ENCODE results near the gene KLHL2.

Gene KLHL2

GRCh38 chr4:165327211-165328100 is 120.1 kb downstream of the KLHL2 start, which contains the start of gene MSMO1 (continued):
- TF ChIP-seq POU6F1 (CRISPR knock-in tag; IDR thresholded peaks at IDR 0.05; ENCODE audit: borderline replicate concordance, low read depth) = no peak

- peak; percentile 0 for ATAC-seq
- TF ChIP-seq ARNTL (CRISPR knock-in tag; IDR thresholded peaks at IDR 0.05; ENCODE audit: borderline replicate concordance, low read depth) (no peak), ZFP3 (CRISPR knock-in tag; IDR thresholded peaks at IDR 0.05) (peak; percentile 97), ZNF8 (CRISPR knock-in tag; IDR thresholded peaks at IDR 0.05) (no peak)
These were observed 120.7 kb downstream of the KLHL2 start for GRCh38 chr4:165328101-165328425.

GRCh38 chr4:165328708-165329107 is 121.3 kb downstream of the KLHL2 start:
- no peak for TF ChIP-seq TOX (CRISPR knock-in tag; IDR thresholded peaks at IDR 0.05; ENCODE audit: borderline replicate concordance)
- no peak for ATAC-seq

GRCh38 chr4:165330071-165330470 is 122.7 kb downstream of the KLHL2 start:
- TF ChIP-seq ISL1 (CRISPR knock-in tag; IDR thresholded peaks at IDR 0.05) (no peak), CSDC2 (CRISPR knock-in tag; IDR thresholded peaks at IDR 0.05) (no peak), ZNF70 (CRISPR knock-in tag; IDR thresholded peaks at IDR 0.05) (no peak), GLIS3 (CRISPR knock-in tag; IDR thresholded peaks at IDR 0.05) (no peak), PATZ1 (CRISPR knock-in tag; IDR thresholded peaks at IDR 0.05; ENCODE audit: borderline replicate concordance) (no peak), ZFP3 (CRISPR knock-in tag; IDR thresholded peaks at IDR 0.05) (no peak), ESRRG (CRISPR knock-in tag; IDR thresholded peaks at IDR 0.05) (no peak)
- ATAC-seq = no peak

GRCh38 chr4:165330666-165331065 is 123.3 kb downstream of the KLHL2 start:
- no peak for ATAC-seq
- no peak for TF ChIP-seq POU6F1 (CRISPR knock-in tag; IDR thresholded peaks at IDR 0.05; ENCODE audit: borderline replicate concordance, low read depth)

- no peak for ATAC-seq
- TF ChIP-seq SNAI2 (CRISPR knock-in tag; IDR thresholded peaks at IDR 0.05) = no peak
- no peak for TF ChIP-seq GLIS3 (CRISPR knock-in tag; IDR thresholded peaks at IDR 0.05)
- TF ChIP-seq ARNTL (CRISPR knock-in tag; IDR thresholded peaks at IDR 0.05; ENCODE audit: borderline replicate concordance, low read depth) = no peak
- no peak for TF ChIP-seq CSRNP3 (CRISPR knock-in tag; IDR thresholded peaks at IDR 0.05)
- TF ChIP-seq TOX (CRISPR knock-in tag; IDR thresholded peaks at IDR 0.05; ENCODE audit: borderline replicate concordance) = no peak
- TF ChIP-seq TSHZ2 (CRISPR knock-in tag; IDR thresholded peaks at IDR 0.05) = no peak
- TF ChIP-seq ZFP3 (CRISPR knock-in tag; IDR thresholded peaks at IDR 0.05) = no peak
- no peak for TF ChIP-seq PPARA (CRISPR knock-in tag; IDR thresholded peaks at IDR 0.05; ENCODE audit: borderline replicate concordance)
- no peak for TF ChIP-seq ISL1 (CRISPR knock-in tag; IDR thresholded peaks at IDR 0.05)
- no peak for TF ChIP-seq ESRRG (CRISPR knock-in tag; IDR thresholded peaks at IDR 0.05)
- TF ChIP-seq ZNF70 (CRISPR knock-in tag; IDR thresholded peaks at IDR 0.05) = no peak
- TF ChIP-seq PATZ1 (CRISPR knock-in tag; IDR thresholded peaks at IDR 0.05; ENCODE audit: borderline replicate concordance) = no peak
- no peak for TF ChIP-seq RARB (CRISPR knock-in tag; IDR thresholded peaks at IDR 0.05)
- no peak for TF ChIP-seq CSDC2 (CRISPR knock-in tag; IDR thresholded peaks at IDR 0.05)
- no peak for TF ChIP-seq ZNF565 (CRISPR knock-in tag; conservative IDR thresholded peaks at IDR 0.05; ENCODE audit: low read depth)
- TF ChIP-seq ZFP30 (CRISPR knock-in tag; IDR thresholded peaks at IDR 0.05) = no peak
These were observed 124.0 kb downstream of the KLHL2 start for GRCh38 chr4:165331359-165331758.
